GM12891 (cell line): ENCODE measurements around the gene GPR153.

ENCODE experiments used
- POLR2AphosphoS5 ChIP-seq: IDR thresholded peaks from 2 replicates; pipeline ENCODE4 v1.6.1; 2011; ENCODE audit warnings: low read depth, low read length, control low read depth
- POU2F2 ChIP-seq: IDR thresholded peaks from 2 replicates; pipeline ENCODE4 v1.6.1; 2011; ENCODE audit warnings: low read depth, mild to moderate bottlenecking, control low read depth, low read length, moderate library complexity

GRCh38 chr1:6234502-6235295 lies 26.2 kb downstream of the GPR153 start:
- TF ChIP-seq POU2F2 (no peak), POLR2AphosphoS5 (no peak)
